K562 treated with DMSO at 1 percent for 12 hours (cell line): ENCODE measurements around the gene CCDC33. TPM values are rescaled to one million over a fixed set of nuclear protein-coding genes. Genes with fewer than 3 reads are reported as not detected.

ENCODE experiments used
- total RNA-seq: library from RNA; unstranded; fragments of 300-600 nt; gene quantifications from 2 replicates; pipeline ENCODE4 v1.2.3, GENCODE V29; 2022; ENCODE audit not compliant: insufficient read depth

Gene CCDC33
- not detected in 2 replicates for total RNA-seq

DNA sequence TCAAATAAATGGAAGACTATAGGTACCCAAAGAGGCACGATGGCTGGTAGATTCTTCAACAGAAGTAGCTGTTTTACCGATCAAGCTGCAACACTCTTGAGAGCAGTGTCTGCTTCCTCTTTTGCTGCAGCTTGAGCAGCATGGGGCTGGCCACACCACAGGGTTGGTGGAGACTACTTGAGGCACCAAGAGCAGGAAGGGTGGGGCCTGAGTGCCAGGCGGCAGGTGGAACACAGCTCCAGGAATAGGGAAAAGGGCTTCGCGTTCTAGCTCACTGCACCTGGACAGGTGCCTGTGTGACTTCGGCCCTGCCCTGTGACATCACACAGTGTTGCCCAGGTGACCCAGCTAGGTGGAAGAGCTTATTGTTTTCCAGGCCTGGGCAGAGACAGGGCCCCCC, at the start of gene CCDC33:
TSS of gene CCDC33 (plus strand) at position 365 of the 400 bp plus-strand sequence. CDS start 394 bp downstream, outside the sequence.

DNA sequence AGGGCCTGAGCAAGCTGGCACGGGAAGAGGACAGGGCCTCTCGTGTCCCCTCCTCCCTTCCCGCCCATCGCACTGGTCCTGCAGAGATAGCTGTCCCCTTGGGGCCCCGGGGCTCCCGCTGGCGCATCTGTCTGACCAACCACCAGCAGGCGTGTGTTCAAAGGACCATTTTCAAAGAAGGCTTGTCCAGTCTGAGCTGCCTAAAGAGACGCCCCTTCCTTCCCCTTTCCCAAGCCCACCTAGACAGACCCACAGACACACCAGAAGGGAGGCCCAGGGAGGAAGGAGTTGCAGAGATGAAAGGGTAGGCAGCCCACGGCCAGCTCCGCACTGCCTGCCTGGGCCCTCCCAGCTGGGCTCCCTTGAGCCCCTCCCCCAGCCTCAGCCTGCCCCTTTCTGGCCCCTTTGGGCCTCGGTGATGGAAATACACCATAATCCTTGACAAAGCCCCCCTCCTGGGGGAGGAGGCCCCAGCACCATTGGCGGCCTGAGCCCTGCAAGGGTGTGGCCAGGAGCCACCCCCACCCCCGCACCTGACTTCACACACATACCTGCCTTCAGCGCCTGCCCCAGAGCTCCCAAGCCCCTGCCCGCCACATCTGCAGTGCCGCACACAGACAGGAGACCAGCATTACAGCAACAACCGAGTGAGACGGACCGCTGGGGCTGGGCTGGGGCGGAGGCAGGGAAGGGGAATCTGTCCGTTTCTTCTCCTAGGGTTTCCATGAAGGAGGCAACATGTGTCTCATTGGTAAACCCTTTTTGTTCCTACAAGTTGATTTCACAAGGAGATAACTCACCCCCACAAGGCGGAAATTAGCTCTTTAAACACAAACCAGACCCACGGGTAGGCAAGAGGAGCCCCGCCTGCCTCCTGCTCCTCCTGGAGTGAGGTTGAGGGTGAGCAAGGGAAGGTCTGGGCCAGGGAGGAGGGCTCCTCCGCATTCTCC, 33.4 kb upstream of the CCDC33 start, which contains the start of gene STRA6:
TSS of gene STRA6 (minus strand) at position 336 of the 950 bp plus-strand sequence. CDS start 520 bp downstream, outside the sequence.

DNA sequence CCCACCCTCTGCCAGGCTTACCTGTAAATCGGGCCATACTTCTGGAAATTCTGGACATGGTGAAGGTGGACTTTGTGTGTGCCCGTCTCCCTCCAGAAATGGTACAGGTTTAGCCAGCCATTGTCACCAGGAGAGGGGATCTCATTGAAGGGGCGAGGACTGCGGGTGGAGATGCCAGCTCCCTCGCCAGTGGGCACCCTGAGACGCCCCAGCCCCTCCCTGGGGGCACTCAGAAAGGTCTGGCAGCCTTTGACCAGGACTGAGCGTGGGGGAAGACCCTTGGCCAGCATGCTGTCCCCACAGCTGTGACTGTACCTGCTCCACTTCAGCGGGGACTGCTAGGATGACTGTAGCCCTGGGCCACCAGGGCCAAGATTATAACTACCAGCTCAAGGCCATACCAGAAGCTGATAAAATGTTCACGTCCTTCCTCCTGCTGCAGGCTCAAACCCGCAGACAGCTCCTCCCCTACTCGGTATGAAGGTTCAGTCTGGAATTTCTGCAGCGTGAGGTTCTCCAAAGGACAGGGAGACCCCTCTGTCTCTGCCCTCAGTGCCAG, 131.2 kb downstream of the CCDC33 start, which contains the start of gene CYP11A1:
TSS of gene CYP11A1 (minus strand) at position 351 of the 559 bp plus-strand sequence. CDS start at position 290, 61 bp downstream.

Other genes with a start within 250 kb of the CCDC33 start
- 8.4 and 9.6 TPM in 2 replicates for gene STOML1, start 244.0 kb upstream of the CCDC33 start, total RNA-seq
- 31.0 and 48.4 TPM in 2 replicates for gene PML, start 241.6 kb upstream of the CCDC33 start, total RNA-seq
- not detected in 2 replicates for gene GOLGA6A, start 153.8 kb upstream of the CCDC33 start, total RNA-seq
- gene ISLR2, start 105.7 kb upstream of the CCDC33 start, total RNA-seq = not detected in 2 replicates
- gene ISLR, start 62.6 kb upstream of the CCDC33 start, total RNA-seq = not detected in 2 replicates
- not detected in 2 replicates for gene STRA6, start 33.5 kb upstream of the CCDC33 start, total RNA-seq
- gene CYP11A1, start 131.3 kb downstream of the CCDC33 start, total RNA-seq = not detected in 2 replicates
- gene SEMA7A, start 197.6 kb downstream of the CCDC33 start, total RNA-seq = 22.5 and 46.3 TPM in 2 replicates
- gene UBL7, start 224.8 kb downstream of the CCDC33 start, total RNA-seq = 62.8 and 80.2 TPM in 2 replicates